AG04449 (cell line): ENCODE data around the gene SMYD3.

Source experiments
- CTCF ChIA-PET: fragments of 350-600 bp; formaldehyde crosslinking; extraction: SDS; loops from one replicate; lab custom pipeline; 2021; ENCODE audit warnings: antibody characterized with exemption; lab: Yijun Ruan, JAX
- POLR2A ChIA-PET: fragments of 400-600, 350-600 bp; formaldehyde crosslinking; extraction: SDS; loops from one replicate; lab custom pipeline; 2020; ENCODE audit warnings: antibody characterized with exemption, inconsistent platforms; lab: Yijun Ruan, JAX
- DNase-seq: peaks from one replicate; pipeline ENCODE4 v3.0.0-alpha.2; 2010; ENCODE audit warnings: low read depth, low spot score
- H3K4me3 ChIP-seq: 2 replicates; pipeline ENCODE4 v1.5.1; 2011; ENCODE audit warnings: low read depth, mild to moderate bottlenecking, control low read depth, low read length
- CTCF ChIP-seq: IDR thresholded peaks from one replicate; pipeline ENCODE4 v1.5.1; 2011; ENCODE audit warnings: mild to moderate bottlenecking, moderate library complexity, low read length, control low read depth, inconsistent platforms; ENCODE audit not compliant: insufficient read depth; ENCODE audit errors: missing control alignments

SMYD3 gene

DNA sequence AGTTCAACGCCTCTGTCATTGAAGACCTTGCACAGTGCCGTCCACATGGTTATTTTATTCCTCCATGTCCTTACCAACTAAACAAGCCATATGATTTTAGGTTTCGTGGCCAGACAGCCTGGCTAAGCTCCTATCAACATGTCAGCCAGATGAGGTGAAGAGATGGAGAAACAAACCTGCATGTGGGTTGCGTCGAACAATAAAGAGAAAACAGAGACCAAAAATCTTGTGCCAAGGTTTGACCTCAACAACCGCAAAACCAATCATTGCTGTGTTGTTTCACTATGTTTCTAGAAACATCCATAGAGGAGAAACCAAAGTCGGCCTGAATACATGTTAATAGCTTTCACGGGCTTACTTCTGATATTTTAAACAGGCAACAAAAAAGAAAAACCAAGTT is 544.6 kb downstream of the SMYD3 start:
- no peak for DNase-seq
- H3K4me3 ChIP-seq = no peak overlapping the region
- ChIA-PET POLR2A (no interaction called here), CTCF (no interaction called here)
- no peak for TF ChIP-seq CTCF

GRCh38 chr1:245961137-245961540 is 545.9 kb downstream of the SMYD3 start:
- CTCF ChIA-PET = no interaction called here
- H3K4me3 ChIP-seq = no peak overlapping the region
- TF ChIP-seq CTCF = no peak
- POLR2A ChIA-PET = no interaction called here
- no peak for DNase-seq

DNA sequence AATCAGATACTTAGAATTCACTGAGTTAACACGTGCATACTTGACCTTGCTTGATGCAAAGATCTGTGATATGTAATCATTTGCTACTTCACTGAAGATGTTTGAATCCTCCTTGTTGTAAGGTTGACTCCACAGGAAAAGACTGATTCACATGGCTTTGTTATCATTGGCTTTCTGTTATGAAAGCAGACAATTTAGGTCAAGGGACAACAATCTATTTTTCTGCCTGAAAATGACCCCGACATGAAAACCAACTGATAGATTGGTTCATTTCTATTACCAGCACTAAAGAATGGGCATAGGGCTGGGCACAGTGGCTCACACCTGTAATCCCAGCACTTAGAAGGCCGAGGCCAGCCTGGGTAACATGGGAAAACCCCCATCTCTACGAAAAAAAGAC is 546.9 kb downstream of the SMYD3 start:
- CTCF ChIA-PET = no interaction called here
- POLR2A ChIA-PET = no interaction called here
- TF ChIP-seq CTCF = no peak
- DNase-seq = no peak
- no peak overlapping the region for H3K4me3 ChIP-seq

DNA sequence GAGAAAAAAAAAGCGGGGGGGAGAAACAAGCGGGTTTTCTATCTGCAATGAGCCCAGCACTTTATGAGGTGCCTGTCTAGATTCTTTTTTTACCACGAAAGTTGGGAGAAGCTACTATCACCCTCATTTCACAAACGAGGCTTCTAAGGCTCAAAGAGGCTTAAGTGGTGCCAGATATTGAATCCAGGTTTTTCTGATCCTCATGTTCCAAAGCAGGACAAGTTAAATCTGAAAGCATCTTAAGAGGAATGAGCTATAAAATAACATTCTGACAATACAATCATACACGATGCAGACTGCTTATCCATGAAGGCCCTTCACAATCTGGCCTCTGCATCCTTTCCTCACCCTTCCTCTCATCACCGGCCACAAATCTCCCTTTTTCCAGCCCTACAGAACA is 549.1 kb downstream of the SMYD3 start:
- CTCF ChIA-PET = interaction anchor here (0.9 kb wide), 1 partner anchor 802 kb away, joined by 3 read pairs; no protein-coding TSS in a partner anchor
- DNase-seq = no peak
- POLR2A ChIA-PET = no interaction called here
- no peak for TF ChIP-seq CTCF
- no peak overlapping the region for H3K4me3 ChIP-seq

GRCh38 chr1:245957427-245957826 is 549.7 kb downstream of the SMYD3 start:
- no peak overlapping the region for H3K4me3 ChIP-seq
- CTCF ChIA-PET = no interaction called here
- TF ChIP-seq CTCF = no peak
- POLR2A ChIA-PET = no interaction called here
- DNase-seq = no peak

GRCh38 chr1:245956225-245956624 is 550.9 kb downstream of the SMYD3 start:
- TF ChIP-seq CTCF = no peak
- DNase-seq = no peak
- POLR2A ChIA-PET = no interaction called here
- H3K4me3 ChIP-seq = no peak overlapping the region
- CTCF ChIA-PET = no interaction called here
